Osteoblast (primary cell): ENCODE data around the gene SMG9. TPM values are rescaled to one million over a fixed set of nuclear protein-coding genes. Genes with fewer than 3 reads are reported as not detected.

Source experiments
- DNase-seq: peaks from one replicate; pipeline ENCODE4 v3.0.0; 2011; ENCODE audit warnings: low spot score, mixed read lengths; ENCODE audit not compliant: insufficient read length; ENCODE audit errors: missing footprints
- H2AFZ ChIP-seq: 2 replicates; pipeline ENCODE4 v1.6.0; 2011; ENCODE audit warnings: mild to moderate bottlenecking, low read length
- H3K27ac ChIP-seq: 2 replicates; pipeline ENCODE4 v1.5.1; 2011; ENCODE audit warnings: mild to moderate bottlenecking, low read depth, low read length, moderate library complexity
- H3K27me3 ChIP-seq: 2 replicates; pipeline ENCODE4 v1.6.0; 2012; ENCODE audit warnings: mild to moderate bottlenecking, control low read depth, inconsistent platforms, low read length, moderate library complexity; ENCODE audit not compliant: insufficient read depth
- H3K36me3 ChIP-seq: 2 replicates; pipeline ENCODE4 v1.5.1; 2011; ENCODE audit warnings: mild to moderate bottlenecking, low read length, control low read depth, moderate library complexity; ENCODE audit not compliant: insufficient read depth
- H3K4me1 ChIP-seq: 2 replicates; pipeline ENCODE4 v1.5.1; 2011; ENCODE audit warnings: mild to moderate bottlenecking, low read length, control low read depth, moderate library complexity; ENCODE audit not compliant: insufficient read depth
- H3K4me2 ChIP-seq: 2 replicates; pipeline ENCODE4 v1.6.0; 2011; ENCODE audit warnings: mild to moderate bottlenecking, low read length; ENCODE audit not compliant: insufficient read depth
- H3K4me3 ChIP-seq: fragments of 200-600 bp; sonication (generic); 3 replicates; pipeline ENCODE4 v1.5.1; 2012; ENCODE audit warnings: mild to moderate bottlenecking, low read length, inconsistent platforms; ENCODE audit not compliant: insufficient read depth
- H3K79me2 ChIP-seq: 2 replicates; pipeline ENCODE4 v1.6.0; 2012; ENCODE audit warnings: mild to moderate bottlenecking, low read length, control low read depth, inconsistent platforms; ENCODE audit not compliant: insufficient read depth
- H3K9me3 ChIP-seq: 2 replicates; pipeline ENCODE4 v1.5.1; 2011; ENCODE audit warnings: low read depth, low read length, control low read depth
- H4K20me1 ChIP-seq: 2 replicates; pipeline ENCODE4 v1.6.0; 2012; ENCODE audit warnings: mild to moderate bottlenecking, low read length, control low read depth; ENCODE audit not compliant: insufficient read depth
- CTCF ChIP-seq: IDR thresholded peaks from 2 replicates; pipeline ENCODE4 v1.5.1; 2011; ENCODE audit warnings: mild to moderate bottlenecking, low read depth, low read length, moderate library complexity; ENCODE audit errors: extremely low read depth
- total RNA-seq: library from RNA; depleted of rRNA; stranded (reverse); fragments of >200 nt; gene quantifications from 2 replicates; pipeline ENCODE4 v1.2.3, GENCODE V29; 2012

SMG9 gene
- total RNA-seq, 1 donor: 14.5 TPM

GRCh38 chr19:43797118-43797517 lies 42.4 kb upstream of the SMG9 start:
- Histone ChIP-seq H4K20me1 (no peaks in the 10 kb centered on the region), H3K27me3 (peaks cover 37% of the 10 kb centered on the region), H3K36me3 (no peaks in the 10 kb centered on the region), H3K4me2 (no peak overlapping the region), H3K4me1 (no peaks in the 10 kb centered on the region), H3K79me2 (no peaks in the 10 kb centered on the region), H3K27ac (no peak overlapping the region), H3K4me3 (no peak overlapping the region), H2AFZ (no peak overlapping the region), H3K9me3 (no peaks in the 10 kb centered on the region)
- TF ChIP-seq CTCF: no peak
- DNase-seq: no peak

GRCh38 chr19:43790587-43790986 lies 35.8 kb upstream of the SMG9 start:
- Histone ChIP-seq H2AFZ (no peak overlapping the region), H3K4me2 (no peak overlapping the region), H3K9me3 (no peaks in the 10 kb centered on the region), H3K4me1 (no peaks in the 10 kb centered on the region), H4K20me1 (no peaks in the 10 kb centered on the region), H3K4me3 (no peak overlapping the region), H3K79me2 (no peaks in the 10 kb centered on the region), H3K27me3 (peaks cover 17% of the 10 kb centered on the region), H3K27ac (no peak overlapping the region), H3K36me3 (no peaks in the 10 kb centered on the region)
- no peak for TF ChIP-seq CTCF
- no peak for DNase-seq

GRCh38 chr19:43789029-43789428 lies 34.3 kb upstream of the SMG9 start:
- DNase-seq: peak; percentile 41
- no peak for TF ChIP-seq CTCF
- peaks cover 14% of the 10 kb centered on the region for H3K27me3 ChIP-seq

GRCh38 chr19:43786665-43787064 lies 31.9 kb upstream of the SMG9 start:
- Histone ChIP-seq H3K27ac (no peak overlapping the region), H3K79me2 (no peaks in the 10 kb centered on the region), H3K9me3 (no peaks in the 10 kb centered on the region), H4K20me1 (no peaks in the 10 kb centered on the region), H2AFZ (no peak overlapping the region), H3K36me3 (no peaks in the 10 kb centered on the region), H3K4me3 (no peak overlapping the region), H3K4me2 (no peak overlapping the region), H3K27me3 (peaks cover 3% of the 10 kb centered on the region), H3K4me1 (peaks cover 15% of the 10 kb centered on the region)
- DNase-seq: no peak
- no peak for TF ChIP-seq CTCF

More at GRCh38 chr19:43789029-43789428, 34.3 kb upstream of the SMG9 start:
- no peaks in the 10 kb centered on the region for H3K79me2 ChIP-seq
- no peaks in the 10 kb centered on the region for H3K9me3 ChIP-seq
- H3K36me3 ChIP-seq: no peaks in the 10 kb centered on the region
- H4K20me1 ChIP-seq: no peaks in the 10 kb centered on the region
- H2AFZ ChIP-seq: no peak overlapping the region
- no peak overlapping the region for H3K4me3 ChIP-seq
- no peak overlapping the region for H3K4me2 ChIP-seq
- no peak overlapping the region for H3K27ac ChIP-seq
- peaks cover 13% of the 10 kb centered on the region for H3K4me1 ChIP-seq
